Measurements from ENCODE around the gene DSCAML1. TPM values are rescaled to one million over a fixed set of nuclear protein-coding genes. Genes with fewer than 3 reads are reported as not detected.

Gene DSCAML1
- total RNA-seq, 2 experiments from 2014 or later = 1.4 to 3.1 TPM

DNA sequence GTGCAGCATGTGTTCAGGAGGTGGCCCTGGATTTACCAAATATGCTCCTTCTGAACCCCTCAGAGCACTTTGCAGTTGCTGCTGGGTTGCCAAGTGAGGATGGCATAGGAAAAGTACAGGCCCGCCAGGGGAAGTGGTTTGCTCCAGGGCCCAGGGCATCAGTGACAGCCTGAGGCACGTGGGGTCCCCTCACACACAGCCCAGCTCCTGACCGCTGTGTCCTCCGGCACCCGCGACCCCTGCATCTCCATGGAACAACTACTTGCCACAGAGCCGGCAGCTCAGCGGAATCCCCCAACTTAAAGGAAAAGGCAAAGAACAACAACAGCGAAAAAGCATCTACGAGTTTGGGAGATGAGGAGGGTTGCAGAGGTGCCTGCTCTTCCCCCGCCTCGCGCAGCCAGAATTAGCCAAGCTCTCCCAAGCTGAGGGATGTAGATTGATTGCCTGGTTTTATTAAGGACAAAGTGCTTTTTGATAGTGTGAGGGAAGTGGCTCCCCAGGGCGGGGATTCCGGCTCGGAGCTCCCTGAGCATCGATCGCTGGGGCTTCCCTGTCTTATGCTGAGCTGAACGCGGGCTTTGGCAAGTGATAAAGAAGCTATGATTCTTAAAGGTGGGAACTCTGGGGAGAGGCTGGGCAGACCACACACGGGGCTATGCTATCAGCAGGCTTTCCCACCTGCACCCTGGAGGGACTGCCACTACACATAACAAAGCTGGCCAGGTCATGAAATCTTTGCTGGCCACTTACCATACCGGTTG lies 294.8 kb downstream of the DSCAML1 start:
- Mint-ChIP-seq H3K4me3 (no peak overlapping the region), H3K36me3 (no peaks in the 10 kb centered on the region), H3K27ac (no peak overlapping the region), H3K4me1 (no peaks in the 10 kb centered on the region), H3K27me3 (peaks cover 2% of the 10 kb centered on the region), H3K9me3 (no peaks in the 10 kb centered on the region)
- ATAC-seq (ENCODE audit: low read depth) (no peak), DNase-seq (no peak)
- POLR2A ChIA-PET = no interaction called here

- H3K4me1 Mint-ChIP-seq = no peaks in the 10 kb centered on the region
- H3K36me3 Mint-ChIP-seq = no peaks in the 10 kb centered on the region
- peaks cover 2% of the 10 kb centered on the region for H3K27me3 Mint-ChIP-seq
- no peaks in the 10 kb centered on the region for H3K9me3 Mint-ChIP-seq
- H3K4me3 Mint-ChIP-seq = no peak overlapping the region
- no peak for ATAC-seq (ENCODE audit: low read depth)
- no peak for DNase-seq
- H3K27ac Mint-ChIP-seq = no peak overlapping the region
- POLR2A ChIA-PET = no interaction called here
These were observed 295.6 kb downstream of the DSCAML1 start for GRCh38 chr11:117501237-117501898.

- Mint-ChIP-seq H3K4me3 (no peak overlapping the region), H3K9me3 (no peaks in the 10 kb centered on the region), H3K36me3 (no peaks in the 10 kb centered on the region), H3K27ac (no peak overlapping the region), H3K4me1 (no peaks in the 10 kb centered on the region), H3K27me3 (peaks cover 2% of the 10 kb centered on the region)
- POLR2A ChIA-PET = no interaction called here
- DNase-seq (no peak), ATAC-seq (ENCODE audit: low read depth) (no peak)
These were observed 298.2 kb downstream of the DSCAML1 start for GRCh38 chr11:117498791-117499190.

- ATAC-seq (ENCODE audit: low read depth) (no peak), DNase-seq (no peak)
- Mint-ChIP-seq H3K36me3 (no peaks in the 10 kb centered on the region), H3K9me3 (no peaks in the 10 kb centered on the region), H3K4me3 (no peak overlapping the region), H3K27ac (no peak overlapping the region), H3K4me1 (no peaks in the 10 kb centered on the region), H3K27me3 (peaks cover 9% of the 10 kb centered on the region)
- POLR2A ChIA-PET = no interaction called here
These were observed 299.6 kb downstream of the DSCAML1 start for GRCh38 chr11:117497206-117497951.

GRCh38 chr11:117495357-117495756 lies 301.7 kb downstream of the DSCAML1 start:
- no peaks in the 10 kb centered on the region for H3K36me3 Mint-ChIP-seq
- H3K4me3 Mint-ChIP-seq = no peak overlapping the region
- no peaks in the 10 kb centered on the region for H3K9me3 Mint-ChIP-seq
- no peak overlapping the region for H3K27ac Mint-ChIP-seq
- H3K27me3 Mint-ChIP-seq = peaks cover 20% of the 10 kb centered on the region
- DNase-seq = no peak
- H3K4me1 Mint-ChIP-seq = peaks cover under 1% of the 10 kb centered on the region
- no peak for ATAC-seq (ENCODE audit: low read depth)
- POLR2A ChIA-PET = no interaction called here

GRCh38 chr11:117492578-117493251 lies 304.3 kb downstream of the DSCAML1 start:
- DNase-seq (no peak), ATAC-seq (ENCODE audit: low read depth) (no peak)
- no peak overlapping the region for H3K27ac Mint-ChIP-seq
- H3K27me3 Mint-ChIP-seq = peaks cover 23% of the 10 kb centered on the region
- H3K9me3 Mint-ChIP-seq = no peaks in the 10 kb centered on the region
- H3K4me3 Mint-ChIP-seq = no peak overlapping the region
- peaks cover 4% of the 10 kb centered on the region for H3K4me1 Mint-ChIP-seq
- no peaks in the 10 kb centered on the region for H3K36me3 Mint-ChIP-seq
- POLR2A ChIA-PET = no interaction called here

DNA sequence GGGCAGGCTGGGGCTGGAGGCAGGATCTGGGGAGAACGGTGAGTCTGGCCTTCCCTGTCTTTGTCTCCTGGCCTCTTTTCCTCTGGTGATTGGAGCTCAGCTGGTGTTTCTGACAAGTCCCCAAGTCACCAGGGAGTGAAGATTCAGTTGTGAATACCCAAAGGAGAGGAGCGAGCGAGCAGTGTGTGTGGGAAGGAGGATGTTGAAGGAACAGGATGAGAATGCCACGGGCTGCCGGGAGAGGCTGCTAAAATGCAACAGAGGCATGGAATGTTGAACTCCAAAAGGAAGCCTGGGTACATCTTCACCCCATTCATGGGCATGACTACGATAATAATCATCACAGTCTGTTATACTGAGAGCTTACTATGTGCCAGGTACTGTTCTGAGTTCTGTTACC lies 306.1 kb downstream of the DSCAML1 start:
- H3K27me3 Mint-ChIP-seq = peaks cover 23% of the 10 kb centered on the region
- POLR2A ChIA-PET = no interaction called here
- no peaks in the 10 kb centered on the region for H3K9me3 Mint-ChIP-seq
- H3K4me3 Mint-ChIP-seq = no peak overlapping the region
- DNase-seq (no peak), ATAC-seq (ENCODE audit: low read depth) (no peak)
- no peaks in the 10 kb centered on the region for H3K36me3 Mint-ChIP-seq
- peaks cover 4% of the 10 kb centered on the region for H3K4me1 Mint-ChIP-seq
- H3K27ac Mint-ChIP-seq = no peak overlapping the region

- Mint-ChIP-seq H3K4me1 (peaks cover 4% of the 10 kb centered on the region), H3K36me3 (no peaks in the 10 kb centered on the region), H3K4me3 (no peak overlapping the region), H3K27me3 (peaks cover 23% of the 10 kb centered on the region), H3K27ac (no peak overlapping the region), H3K9me3 (no peaks in the 10 kb centered on the region)
- POLR2A ChIA-PET = no interaction called here
- ATAC-seq (ENCODE audit: low read depth) (no peak), DNase-seq (no peak)
These were observed 306.9 kb downstream of the DSCAML1 start for GRCh38 chr11:117489999-117490679.

DNA sequence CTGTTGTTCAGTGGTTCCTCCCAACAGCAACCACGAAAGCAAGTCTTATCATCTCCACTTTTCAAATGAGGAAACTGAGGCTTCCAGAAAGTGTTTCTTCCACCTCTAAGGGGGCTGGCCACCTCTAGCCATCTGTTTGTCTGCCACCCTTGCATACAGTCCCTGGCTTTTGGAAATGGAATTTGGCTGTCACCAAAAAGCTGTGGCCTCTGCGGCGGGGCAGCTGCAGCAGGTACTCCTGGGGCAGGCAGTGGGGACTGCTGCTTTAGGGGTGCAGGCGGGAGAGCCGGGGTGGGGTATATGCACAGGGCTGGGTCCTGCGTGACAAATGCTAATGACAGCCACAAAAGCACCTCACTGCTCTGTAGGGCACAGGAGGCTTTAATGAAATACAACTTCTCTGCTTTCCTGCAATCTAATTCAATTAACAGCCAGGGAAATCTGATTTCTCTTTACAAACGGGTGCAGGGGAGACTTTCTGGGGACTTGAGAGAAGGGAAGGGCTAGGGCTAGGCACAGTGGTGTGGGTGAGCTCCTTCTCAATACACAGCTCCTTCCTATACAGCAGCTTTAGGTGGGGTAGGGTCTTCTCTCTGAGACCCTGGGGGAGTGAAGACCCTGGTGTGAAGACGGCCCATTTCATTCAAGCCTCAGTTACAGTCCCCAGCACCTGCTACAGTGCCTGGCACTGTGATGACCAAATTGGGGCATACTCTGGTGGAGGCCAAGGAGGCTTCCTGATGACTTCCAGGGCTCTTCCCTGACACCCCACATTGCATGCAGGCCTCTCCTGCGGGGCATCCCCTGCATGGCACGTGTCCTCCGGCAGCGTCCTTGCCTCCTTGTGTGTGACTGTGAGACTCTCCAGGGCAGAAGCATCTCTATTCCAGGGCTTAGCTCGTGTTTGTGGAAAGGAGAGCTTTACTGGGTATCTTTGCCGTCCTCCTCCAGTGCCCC lies 307.7 kb downstream of the DSCAML1 start:
- H3K4me3 Mint-ChIP-seq = no peak overlapping the region
- no peaks in the 10 kb centered on the region for H3K36me3 Mint-ChIP-seq
- no peak for DNase-seq
- POLR2A ChIA-PET = no interaction called here
- H3K27me3 Mint-ChIP-seq = peaks cover 23% of the 10 kb centered on the region
- ATAC-seq (ENCODE audit: low read depth) = no peak
- H3K4me1 Mint-ChIP-seq = peaks cover 4% of the 10 kb centered on the region
- no peaks in the 10 kb centered on the region for H3K9me3 Mint-ChIP-seq
- H3K27ac Mint-ChIP-seq = no peak overlapping the region

DNA sequence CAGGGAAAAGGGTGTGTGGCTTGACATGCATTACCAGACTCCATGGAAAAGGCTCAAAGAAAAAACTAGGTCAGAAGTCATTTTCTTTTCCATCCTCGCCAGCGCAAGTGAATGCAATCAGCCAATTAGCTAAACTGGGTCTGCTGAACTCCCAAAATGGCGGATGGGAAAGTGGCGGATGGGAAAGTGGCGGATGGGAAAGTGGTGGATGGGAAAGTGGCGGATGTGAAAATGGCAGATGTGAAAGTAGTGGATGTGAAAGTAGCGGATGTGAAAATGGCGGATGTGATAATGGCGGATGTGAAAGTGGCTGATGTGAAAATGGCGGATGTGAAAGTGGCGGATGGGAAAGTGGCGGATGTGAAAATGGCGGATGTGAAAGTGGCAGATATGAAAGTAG lies 311.0 kb downstream of the DSCAML1 start:
- no peaks in the 10 kb centered on the region for H3K36me3 Mint-ChIP-seq
- ATAC-seq (ENCODE audit: low read depth) = no peak
- no peak overlapping the region for H3K27ac Mint-ChIP-seq
- H3K27me3 Mint-ChIP-seq = peaks cover 9% of the 10 kb centered on the region
- peaks cover 4% of the 10 kb centered on the region for H3K4me1 Mint-ChIP-seq
- no peaks in the 10 kb centered on the region for H3K9me3 Mint-ChIP-seq
- DNase-seq = no peak
- H3K4me3 Mint-ChIP-seq = no peak overlapping the region
- POLR2A ChIA-PET = no interaction called here

DNA sequence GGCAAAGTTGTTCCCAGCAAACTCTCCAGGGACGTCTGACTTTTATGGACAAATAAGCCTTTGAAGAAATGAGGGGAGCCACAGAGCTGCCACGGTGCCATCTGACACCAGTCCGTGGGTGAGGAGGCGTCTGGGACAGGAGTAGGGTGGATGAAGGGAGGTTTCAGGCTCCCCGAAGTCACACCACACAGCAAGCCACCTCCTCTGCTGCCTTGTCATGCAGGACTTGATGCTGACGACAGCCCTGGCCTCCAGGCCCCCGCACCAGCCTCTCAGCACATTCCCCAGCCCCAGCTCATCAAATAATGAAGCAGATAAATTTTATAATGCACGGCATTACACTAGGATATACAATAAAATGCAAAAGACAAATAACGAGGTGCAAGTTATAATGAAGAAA lies 312.9 kb downstream of the DSCAML1 start:
- Mint-ChIP-seq H3K27ac (no peak overlapping the region), H3K9me3 (no peaks in the 10 kb centered on the region), H3K4me3 (no peak overlapping the region), H3K4me1 (no peaks in the 10 kb centered on the region), H3K36me3 (no peaks in the 10 kb centered on the region), H3K27me3 (no peaks in the 10 kb centered on the region)
- DNase-seq (no peak), ATAC-seq (ENCODE audit: low read depth) (no peak)
- POLR2A ChIA-PET = no interaction called here

DNA sequence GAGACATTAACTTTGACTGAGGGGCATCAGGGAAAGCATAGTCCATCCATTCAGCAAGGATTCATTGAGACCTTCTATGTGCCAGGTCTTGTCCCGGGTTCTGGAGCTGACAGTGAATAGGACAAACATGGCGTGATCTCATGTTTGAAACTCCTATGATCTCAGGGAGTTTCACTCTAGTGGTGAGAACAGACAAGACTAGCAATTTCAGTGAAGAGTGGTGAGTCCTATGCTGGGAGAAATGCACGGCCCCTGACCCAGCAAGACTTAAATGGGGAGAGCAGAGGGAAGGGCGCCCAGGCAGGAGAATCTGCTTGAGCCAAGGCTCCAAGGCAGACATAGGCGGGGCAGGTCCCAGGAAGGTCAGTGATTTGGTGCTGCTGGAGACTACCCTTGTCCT lies 313.6 kb downstream of the DSCAML1 start:
- DNase-seq (no peak), ATAC-seq (ENCODE audit: low read depth) (no peak)
- POLR2A ChIA-PET = no interaction called here
- Mint-ChIP-seq H3K4me3 (no peak overlapping the region), H3K36me3 (no peaks in the 10 kb centered on the region), H3K9me3 (no peaks in the 10 kb centered on the region), H3K27ac (no peak overlapping the region), H3K27me3 (no peaks in the 10 kb centered on the region), H3K4me1 (peaks cover 1% of the 10 kb centered on the region)

All from activated naive CD8-positive, alpha-beta T cell treated with anti-CD3 and anti-CD28 coated beads, Interleukin-2, amount 10 ng/mL, durations not matched to agents 7 days and 5 days (primary cell).